ENCODE measurements around the gene SIN3A. TPM values are rescaled to one million over a fixed set of nuclear protein-coding genes. Genes with fewer than 3 reads are reported as not detected.

Gene SIN3A
- total and polyA plus RNA-seq, 2 donors (not counting 1 experiment from before 2014, with no cell fraction given): 32.0 to 153 TPM

GRCh38 chr15:75325922-75326321 lies 125.6 kb downstream of the SIN3A start:
- no peaks in the 10 kb centered on the region for H3K9me3 Mint-ChIP-seq (ENCODE audit: insufficient read depth)
- H3K4me3 ChIP-seq (ENCODE audit: control extremely low read depth in 1 of 5, extremely low read depth in 1 of 5, insufficient read depth in 1 of 5, low read depth in 2 of 5, low read length in 4 of 5): no peak overlapping the region
- WGBS (ENCODE audit: insufficient coverage): no CpG with 5 or more reads among the region's 4 CpGs
- ATAC-seq (ENCODE audit: low read depth) (no peak), DNase-seq (no peak)
- no peaks in the 10 kb centered on the region for H4K20me1 ChIP-seq (ENCODE audit: control insufficient read depth, insufficient read depth, low read length, poor library complexity, severe bottlenecking)
- no peak overlapping the region for H3K27ac Mint-ChIP-seq
- no peak overlapping the region for H3K27ac ChIP-seq (ENCODE audit: low read length in 2 of 2)
- H3K4me3 Mint-ChIP-seq: no peak overlapping the region
- intact Hi-C loops (cut with micrococcal nuclease): no loop called here
- H3K9me3 ChIP-seq (ENCODE audit: control extremely low read depth in 1 of 3, control insufficient read depth in 2 of 3, insufficient read depth in 1 of 3, low read length in 2 of 3): no peaks in the 10 kb centered on the region
- H3K36me3 ChIP-seq (replicated peaks in 1 of 2; ENCODE audit: control extremely low read depth in 1 of 2, control insufficient read depth in 1 of 2, extremely low read depth in 1 of 2, insufficient read depth in 2 of 2, low read length in 1 of 2): no peaks in the 10 kb centered on the region
- ChIA-PET CTCF (no interaction called here), POLR2A (no interaction called here)
- no peaks in the 10 kb centered on the region for H3K79me2 ChIP-seq (ENCODE audit: control insufficient read depth, insufficient read depth, low read length)
- no peak for TF ChIP-seq CTCF (IDR thresholded peaks at IDR 0.05)
- no peak for TF ChIP-seq EZH2 (IDR thresholded peaks at IDR 0.05; ENCODE audit: borderline replicate concordance, insufficient read depth, low read depth, low read length, poor library complexity, severe bottlenecking)
- H2AFZ ChIP-seq (ENCODE audit: insufficient read depth, low read depth, low read length, poor library complexity, severe bottlenecking): no peak overlapping the region
- no peaks in the 10 kb centered on the region for H3K4me1 ChIP-seq (ENCODE audit: control insufficient read depth in 2 of 2, insufficient read depth in 2 of 2, low read length in 2 of 2)
- H3K4me1 Mint-ChIP-seq: peaks cover 2% of the 10 kb centered on the region
- H3K27me3 ChIP-seq (replicated peaks in 1 of 4; ENCODE audit: control extremely low read depth in 1 of 4, control insufficient read depth in 3 of 4, insufficient read depth in 4 of 4, low read length in 3 of 4): peaks cover 0 to 2% (median 0%) of the 10 kb centered on the region in 4 experiments
- peaks cover 15% of the 10 kb centered on the region for H3K27me3 Mint-ChIP-seq
- H3K4me2 ChIP-seq (replicated peaks; ENCODE audit: low read depth, low read length, poor library complexity, severe bottlenecking): no peak overlapping the region
- H3K9ac ChIP-seq (ENCODE audit: low read length): no peak overlapping the region

DNA sequence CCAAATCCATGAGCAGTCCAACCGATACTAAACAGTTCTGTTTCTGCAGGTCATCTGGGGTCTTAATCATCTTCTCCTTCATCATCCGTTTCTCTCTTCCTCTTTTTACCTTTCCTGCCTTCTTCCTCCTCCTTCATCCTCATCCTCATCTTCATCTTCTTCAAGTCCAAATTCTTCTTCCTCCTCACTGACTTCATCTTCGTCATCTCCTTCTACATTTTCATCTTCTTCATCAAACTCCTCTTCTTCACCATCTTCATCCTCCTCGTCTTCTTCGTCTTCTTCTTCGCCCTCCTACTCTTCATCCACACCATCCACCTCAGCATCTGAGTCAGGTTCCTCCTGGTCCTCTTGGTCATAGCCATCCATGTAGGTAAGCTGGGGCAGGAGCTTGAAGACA lies 129.8 kb downstream of the SIN3A start:
- 87% methylated on average over 6 of the region's 6 CpGs for WGBS (ENCODE audit: insufficient coverage)
- H3K4me3 Mint-ChIP-seq: no peak overlapping the region

More for the DNA sequence above, 129.8 kb downstream of the SIN3A start:
- Histone ChIP-seq H3K4me2 (replicated peaks; ENCODE audit: low read depth, low read length, poor library complexity, severe bottlenecking) (no peak overlapping the region), H2AFZ (ENCODE audit: insufficient read depth, low read depth, low read length, poor library complexity, severe bottlenecking) (no peak overlapping the region), H3K36me3 (replicated peaks in 1 of 2; ENCODE audit: control extremely low read depth in 1 of 2, control insufficient read depth in 1 of 2, extremely low read depth in 1 of 2, insufficient read depth in 2 of 2, low read length in 1 of 2) (no peaks in the 10 kb centered on the region), H3K4me1 (ENCODE audit: control insufficient read depth in 2 of 2, insufficient read depth in 2 of 2, low read length in 2 of 2) (no peaks in the 10 kb centered on the region), H3K9ac (ENCODE audit: low read length) (no peak overlapping the region), H3K27ac (ENCODE audit: low read length in 2 of 2) (no peak overlapping the region), H3K27me3 (replicated peaks in 1 of 4; ENCODE audit: control extremely low read depth in 1 of 4, control insufficient read depth in 3 of 4, insufficient read depth in 4 of 4, low read length in 3 of 4) (no peaks in the 10 kb centered on the region), H3K4me3 (ENCODE audit: control extremely low read depth in 1 of 5, extremely low read depth in 1 of 5, insufficient read depth in 1 of 5, low read depth in 2 of 5, low read length in 4 of 5) (no peak overlapping the region), H3K79me2 (ENCODE audit: control insufficient read depth, insufficient read depth, low read length) (no peaks in the 10 kb centered on the region), H3K9me3 (ENCODE audit: control extremely low read depth in 1 of 3, control insufficient read depth in 2 of 3, insufficient read depth in 1 of 3, low read length in 2 of 3) (no peaks in the 10 kb centered on the region), H4K20me1 (ENCODE audit: control insufficient read depth, insufficient read depth, low read length, poor library complexity, severe bottlenecking) (no peaks in the 10 kb centered on the region)
- no peak for TF ChIP-seq CTCF (IDR thresholded peaks at IDR 0.05)
- TF ChIP-seq EZH2 (IDR thresholded peaks at IDR 0.05; ENCODE audit: borderline replicate concordance, insufficient read depth, low read depth, low read length, poor library complexity, severe bottlenecking): no peak
- peaks cover 12% of the 10 kb centered on the region for H3K27me3 Mint-ChIP-seq
- ChIA-PET POLR2A (no interaction called here), CTCF (no interaction called here)
- DNase-seq: no peak
- intact Hi-C loops (cut with micrococcal nuclease): no loop called here
- peaks cover 2% of the 10 kb centered on the region for H3K4me1 Mint-ChIP-seq
- no peak for ATAC-seq (ENCODE audit: low read depth)
- no peaks in the 10 kb centered on the region for H3K9me3 Mint-ChIP-seq (ENCODE audit: insufficient read depth)
- no peak overlapping the region for H3K27ac Mint-ChIP-seq

Small RNA genes within 50 kb of the gene (small RNA-seq; reads per million reads assigned to genes)
- gene AC105036.2 (ENCODE audit: insufficient read length, low read depth, low replicate concordance): not detected

Other genes starting within 250 kb of the SIN3A start
- gene C15orf39, start 249.8 kb downstream of the SIN3A start, total RNA-seq: 72.1 and 72.7 TPM in 2 replicates
- 12.4 and 15.1 TPM in 2 replicates for gene C15orf39, start 249.8 kb downstream of the SIN3A start, polyA plus RNA-seq
- not detected in 2 replicates for gene GOLGA6C, start 193.4 kb downstream of the SIN3A start, total RNA-seq
- gene GOLGA6C, start 193.4 kb downstream of the SIN3A start, polyA plus RNA-seq: not detected in 2 replicates
- gene GOLGA6D, start 168.9 kb downstream of the SIN3A start, total RNA-seq: not detected in 2 replicates
- gene GOLGA6D, start 168.9 kb downstream of the SIN3A start, polyA plus RNA-seq: 0.04 TPM in 1 of 2 replicates, not detected in the other
- 54.2 and 63.5 TPM in 2 replicates for gene COMMD4, start 115.6 kb downstream of the SIN3A start, total RNA-seq
- gene COMMD4, start 115.6 kb downstream of the SIN3A start, polyA plus RNA-seq: 57.9 and 58.0 TPM in 2 replicates
- 251 and 265 TPM in 2 replicates for gene NEIL1, start 104.7 kb downstream of the SIN3A start, total RNA-seq
- gene NEIL1, start 104.7 kb downstream of the SIN3A start, polyA plus RNA-seq: 103 and 220 TPM in 2 replicates
- 227 and 229 TPM in 2 replicates for gene MAN2C1, start 83.1 kb downstream of the SIN3A start, total RNA-seq
- gene MAN2C1, start 83.1 kb downstream of the SIN3A start, polyA plus RNA-seq: 186 and 306 TPM in 2 replicates
- 15.5 and 19.9 TPM in 2 replicates for gene PTPN9, start 127.6 kb upstream of the SIN3A start, total RNA-seq
- 8.3 and 11.8 TPM in 2 replicates for gene PTPN9, start 127.6 kb upstream of the SIN3A start, polyA plus RNA-seq
- gene SNUPN, start 174.0 kb upstream of the SIN3A start, total RNA-seq: 19.6 and 23.5 TPM in 2 replicates
- gene SNUPN, start 174.0 kb upstream of the SIN3A start, polyA plus RNA-seq: 10.5 and 10.8 TPM in 2 replicates
- 60.8 and 62.9 TPM in 2 replicates for gene IMP3, start 188.5 kb upstream of the SIN3A start, total RNA-seq
- gene IMP3, start 188.5 kb upstream of the SIN3A start, polyA plus RNA-seq: 55.3 and 85.1 TPM in 2 replicates
- 0.59 and 1.2 TPM in 2 replicates for gene SNX33, start 196.2 kb upstream of the SIN3A start, total RNA-seq
- 0.12 and 0.22 TPM in 2 replicates for gene SNX33, start 196.2 kb upstream of the SIN3A start, polyA plus RNA-seq